ENCODE measurements around the gene COX4I2. TPM values are rescaled to one million over a fixed set of nuclear protein-coding genes. Genes with fewer than 3 reads are reported as not detected.

COX4I2 gene
- total RNA-seq, 1 donor from 2014 or later = not detected

DNA sequence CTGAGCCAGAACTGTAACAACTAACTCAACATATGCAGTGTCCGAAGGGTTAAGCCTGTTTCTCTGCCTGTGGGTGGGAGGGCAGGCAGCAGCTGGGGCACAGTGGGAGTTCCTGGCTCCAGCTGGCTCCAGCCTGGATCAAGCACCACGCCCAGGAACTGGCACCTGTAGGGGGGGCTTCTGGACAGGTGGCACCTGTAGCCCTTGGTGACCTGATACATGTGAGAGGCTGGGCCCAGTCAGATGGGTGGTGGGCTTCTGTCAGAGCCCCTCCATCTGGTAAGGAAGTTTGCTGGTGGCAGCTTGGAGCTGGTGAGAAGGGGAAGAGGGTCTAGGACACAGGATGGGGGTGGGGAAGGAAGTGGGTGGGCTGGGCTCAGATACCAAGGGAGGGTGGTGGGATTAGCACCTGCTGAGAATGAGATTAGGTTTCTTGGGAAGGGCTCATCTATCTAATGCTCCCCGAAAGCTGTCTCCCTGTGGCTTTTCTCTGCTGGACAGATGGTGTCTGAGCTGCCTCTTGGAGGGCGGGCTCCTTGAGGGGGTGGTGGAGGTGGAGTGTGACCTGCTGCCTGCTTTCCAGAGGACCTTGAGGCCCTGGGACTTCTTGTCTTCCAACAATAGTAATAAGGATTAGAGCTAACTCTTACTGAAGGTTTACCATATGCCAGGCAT, 56.4 kb downstream of the COX4I2 start:
- DNase-seq (ENCODE audit: low read depth in 2 of 2) = no peak

Other genes starting within 250 kb of the COX4I2 start
- gene DEFB119, start 247.3 kb upstream of the COX4I2 start, total RNA-seq = not detected in 2 replicates
- gene DEFB121, start 231.7 kb upstream of the COX4I2 start, total RNA-seq = not detected in 2 replicates
- not detected in 2 replicates for gene DEFB123, start 197.3 kb upstream of the COX4I2 start, total RNA-seq
- not detected in 2 replicates for gene DEFB124, start 162.8 kb upstream of the COX4I2 start, total RNA-seq
- gene REM1, start 162.6 kb upstream of the COX4I2 start, total RNA-seq = under 0.01 TPM in 1 of 2 replicates, not detected in the other
- gene HM13, start 123.5 kb upstream of the COX4I2 start, total RNA-seq = 31.1 and 56.0 TPM in 2 replicates
- 576 and 901 TPM in 2 replicates for gene ID1, start 32.6 kb upstream of the COX4I2 start, total RNA-seq
- 38.1 and 38.6 TPM in 2 replicates for gene BCL2L1, start 85.0 kb downstream of the COX4I2 start, total RNA-seq
- 12.9 and 28.5 TPM in 2 replicates for gene TPX2, start 101.4 kb downstream of the COX4I2 start, total RNA-seq
- gene MYLK2, start 181.4 kb downstream of the COX4I2 start, total RNA-seq = 14.5 and 42.1 TPM in 2 replicates
- 0.39 and 0.76 TPM in 2 replicates for gene FOXS1, start 207.7 kb downstream of the COX4I2 start, total RNA-seq
- gene DUSP15, start 232.6 kb downstream of the COX4I2 start, total RNA-seq = 0.26 and 1.5 TPM in 2 replicates
- 0.38 TPM in 1 of 2 replicates, not detected in the other for gene TTLL9, start 232.7 kb downstream of the COX4I2 start, total RNA-seq